Mesothelial cell of epicardium (in vitro differentiated cells): ENCODE measurements around the gene SLC16A6. TPM values are rescaled to one million over a fixed set of nuclear protein-coding genes. Genes with fewer than 3 reads are reported as not detected.
"Not testable (repeated sequence)": the region's sequence is repeated elsewhere in the genome, so short reads cannot be mapped to it uniquely, and the experiment has no call there.

Source experiments
- DNase-seq, 2 experiments: peaks; one replicate each; pipeline ENCODE4 v3.0.0; 2021; ENCODE audit warnings: low spot score in 2 of 2; ENCODE audit not compliant: unreplicated experiment in 2 of 2
- H3K27ac Mint-ChIP-seq: 2 replicates; pipeline ENCODE4 v1.8.0; 2021; ENCODE audit warnings: mixed read lengths
- H3K27me3 Mint-ChIP-seq: 2 replicates; pipeline ENCODE4 v1.8.0; 2021; ENCODE audit warnings: low read depth, mixed read lengths
- H3K36me3 Mint-ChIP-seq: 2 replicates; pipeline ENCODE4 v1.8.0; 2021; ENCODE audit warnings: mixed read lengths
- H3K4me1 Mint-ChIP-seq: 2 replicates; pipeline ENCODE4 v1.8.0; 2021; ENCODE audit warnings: mixed read lengths
- H3K4me3 Mint-ChIP-seq: 2 replicates; pipeline ENCODE4 v1.8.0; 2021; ENCODE audit warnings: mild to moderate bottlenecking, moderate library complexity, mixed read lengths
- H3K9me3 Mint-ChIP-seq: 2 replicates; pipeline ENCODE4 v1.8.0; 2021; ENCODE audit warnings: mixed read lengths
- total RNA-seq: library from RNA; stranded (reverse); gene quantifications from 3 replicates; pipeline ENCODE4 v1.2.1, GENCODE V29; 2021
- TF ChIP-seq, protein P1 (sequence below): fragments of 200-600 bp; sonication (generic); IDR thresholded peaks from one replicate; pipeline ENCODE4 v1.5.0; 2021; ENCODE audit warnings: antibody characterized with exemption; ENCODE audit not compliant: unreplicated experiment

Gene SLC16A6
- total RNA-seq, 1 donor from 2014 or later = 1.3 TPM

DNA sequence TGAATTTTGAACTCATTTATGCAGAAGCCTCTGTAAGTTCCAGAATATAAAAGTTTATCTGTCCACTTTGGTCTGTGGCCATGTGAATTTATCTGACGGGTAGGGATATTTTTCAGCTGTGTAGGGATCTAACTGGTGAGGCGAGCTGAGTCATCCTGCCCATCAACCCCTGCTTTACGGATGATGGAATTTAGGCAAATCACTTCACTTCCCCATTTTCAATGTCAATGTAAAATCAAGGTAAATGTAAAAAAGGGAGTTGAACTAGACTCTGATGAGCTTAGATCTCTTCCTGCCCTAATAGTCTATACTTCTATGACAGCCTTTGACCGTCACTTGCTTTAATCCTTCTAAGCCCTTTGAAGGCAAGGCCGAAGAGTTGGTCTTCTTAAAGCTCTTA is 2.6 kb downstream of the SLC16A6 start:
- no peak for DNase-seq
- Mint-ChIP-seq H3K36me3 (no peaks in the 10 kb centered on the region), H3K9me3 (no peaks in the 10 kb centered on the region), H3K4me1 (peaks cover 14% of the 10 kb centered on the region), H3K4me3 (no peak overlapping the region), H3K27ac (no peak overlapping the region), H3K27me3 (peaks cover 34% of the 10 kb centered on the region)
- TF ChIP-seq, protein P1, sequence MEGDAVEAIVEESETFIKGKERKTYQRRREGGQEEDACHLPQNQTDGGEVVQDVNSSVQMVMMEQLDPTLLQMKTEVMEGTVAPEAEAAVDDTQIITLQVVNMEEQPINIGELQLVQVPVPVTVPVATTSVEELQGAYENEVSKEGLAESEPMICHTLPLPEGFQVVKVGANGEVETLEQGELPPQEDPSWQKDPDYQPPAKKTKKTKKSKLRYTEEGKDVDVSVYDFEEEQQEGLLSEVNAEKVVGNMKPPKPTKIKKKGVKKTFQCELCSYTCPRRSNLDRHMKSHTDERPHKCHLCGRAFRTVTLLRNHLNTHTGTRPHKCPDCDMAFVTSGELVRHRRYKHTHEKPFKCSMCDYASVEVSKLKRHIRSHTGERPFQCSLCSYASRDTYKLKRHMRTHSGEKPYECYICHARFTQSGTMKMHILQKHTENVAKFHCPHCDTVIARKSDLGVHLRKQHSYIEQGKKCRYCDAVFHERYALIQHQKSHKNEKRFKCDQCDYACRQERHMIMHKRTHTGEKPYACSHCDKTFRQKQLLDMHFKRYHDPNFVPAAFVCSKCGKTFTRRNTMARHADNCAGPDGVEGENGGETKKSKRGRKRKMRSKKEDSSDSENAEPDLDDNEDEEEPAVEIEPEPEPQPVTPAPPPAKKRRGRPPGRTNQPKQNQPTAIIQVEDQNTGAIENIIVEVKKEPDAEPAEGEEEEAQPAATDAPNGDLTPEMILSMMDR = no peak

DNA sequence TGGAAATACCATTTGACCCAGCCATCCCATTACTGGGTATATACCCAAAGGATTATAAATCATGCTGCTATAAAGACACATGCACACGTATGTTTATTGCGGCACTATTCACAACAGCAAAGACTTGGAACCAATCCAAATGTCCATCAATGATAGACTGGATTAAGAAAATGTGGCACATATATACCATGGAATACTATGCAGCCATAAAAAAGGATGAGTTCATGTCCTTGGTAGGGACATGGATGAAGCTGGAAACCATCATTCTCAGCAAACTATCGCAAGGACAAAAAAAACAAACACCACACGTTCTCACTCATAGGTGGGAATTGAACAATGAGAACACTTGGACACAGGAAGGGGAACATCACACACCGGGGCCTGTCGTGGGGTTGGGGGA is 9.0 kb downstream of the SLC16A6 start:
- H3K36me3 Mint-ChIP-seq = peaks cover 15% of the 10 kb centered on the region
- not testable (repeated sequence) for H3K4me3 Mint-ChIP-seq, H3K4me1 Mint-ChIP-seq, H3K27me3 Mint-ChIP-seq, DNase-seq, H3K27ac Mint-ChIP-seq
- peaks cover 22% of the 10 kb centered on the region for H3K9me3 Mint-ChIP-seq

DNA sequence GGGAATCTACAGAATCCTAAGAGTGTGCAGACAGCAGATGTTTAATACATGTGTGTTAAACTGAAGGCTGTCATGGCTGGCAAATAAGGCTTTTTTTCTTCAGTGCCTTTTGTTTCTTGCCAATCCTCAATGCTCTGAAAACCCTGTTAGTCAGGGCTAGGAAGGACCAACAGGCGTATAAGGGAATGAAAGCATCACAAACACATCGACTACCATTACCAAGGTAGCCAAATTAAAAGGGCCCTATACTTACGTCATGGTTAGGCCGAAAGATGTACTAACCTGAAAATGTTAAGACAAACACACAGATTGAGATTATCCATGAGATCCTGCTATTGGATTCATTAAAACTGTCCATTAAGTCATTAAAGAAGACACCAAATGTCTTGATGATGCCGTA is 13.1 kb downstream of the SLC16A6 start:
- TF ChIP-seq, protein P1 = no peak
- H3K27ac Mint-ChIP-seq = no peak overlapping the region

DNA sequence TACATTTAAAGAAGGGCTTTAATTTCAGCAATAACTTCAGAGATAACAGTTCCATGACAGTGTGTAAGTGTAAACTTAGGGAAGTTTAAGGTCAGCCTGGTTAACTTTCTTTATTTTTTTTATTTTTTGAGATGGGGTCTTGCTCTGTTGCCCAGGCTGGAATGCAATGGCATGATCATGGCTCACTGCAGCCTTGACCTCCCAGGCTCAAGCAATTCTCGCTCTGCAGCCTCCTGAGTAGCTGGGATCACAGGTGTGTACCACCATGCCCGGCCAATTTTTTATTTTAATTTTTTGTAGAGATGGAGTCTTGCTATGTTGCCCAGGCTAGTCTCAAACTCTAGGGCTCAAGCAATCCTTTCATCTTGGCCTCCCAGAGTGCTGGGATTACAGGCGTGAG is 14.6 kb downstream of the SLC16A6 start:
- Mint-ChIP-seq H3K9me3 (peaks cover 18% of the 10 kb centered on the region), H3K36me3 (peaks cover 19% of the 10 kb centered on the region)
- not testable (repeated sequence) for H3K27ac Mint-ChIP-seq, H3K27me3 Mint-ChIP-seq, H3K4me1 Mint-ChIP-seq, DNase-seq, H3K4me3 Mint-ChIP-seq

More for the DNA sequence above, 13.1 kb downstream of the SLC16A6 start:
- Mint-ChIP-seq H3K27me3 (no peaks in the 10 kb centered on the region), H3K9me3 (peaks cover 22% of the 10 kb centered on the region), H3K36me3 (peaks cover 18% of the 10 kb centered on the region), H3K4me3 (no peak overlapping the region), H3K4me1 (no peaks in the 10 kb centered on the region)
- no peak for DNase-seq

DNA sequence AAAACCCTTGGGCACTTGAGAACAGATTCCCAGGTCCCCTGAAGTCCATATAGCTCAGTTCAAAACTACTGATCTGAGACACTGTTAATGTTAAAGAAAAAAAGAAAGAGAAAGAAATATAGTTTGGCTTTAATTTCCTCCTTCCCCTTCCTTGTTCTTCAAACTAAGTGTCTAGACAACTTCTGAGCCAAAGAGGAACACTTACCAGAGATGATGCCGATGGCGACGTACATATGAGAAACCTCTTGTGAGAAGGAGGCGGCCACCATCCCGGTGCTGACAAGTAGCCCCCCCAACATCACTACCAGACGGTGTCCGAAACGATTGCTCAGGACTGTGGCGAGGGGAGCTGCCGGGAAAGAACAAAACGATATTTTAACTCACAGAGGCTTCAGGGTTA is 17.2 kb downstream of the SLC16A6 start:
- DNase-seq = no peak
- H3K27ac Mint-ChIP-seq = no peak overlapping the region
- no peaks in the 10 kb centered on the region for H3K4me1 Mint-ChIP-seq
- TF ChIP-seq, protein P1 = no peak
- H3K9me3 Mint-ChIP-seq = peaks cover 5% of the 10 kb centered on the region
- H3K36me3 Mint-ChIP-seq = peaks cover 14% of the 10 kb centered on the region
- H3K27me3 Mint-ChIP-seq = no peaks in the 10 kb centered on the region
- H3K4me3 Mint-ChIP-seq = no peak overlapping the region

DNA sequence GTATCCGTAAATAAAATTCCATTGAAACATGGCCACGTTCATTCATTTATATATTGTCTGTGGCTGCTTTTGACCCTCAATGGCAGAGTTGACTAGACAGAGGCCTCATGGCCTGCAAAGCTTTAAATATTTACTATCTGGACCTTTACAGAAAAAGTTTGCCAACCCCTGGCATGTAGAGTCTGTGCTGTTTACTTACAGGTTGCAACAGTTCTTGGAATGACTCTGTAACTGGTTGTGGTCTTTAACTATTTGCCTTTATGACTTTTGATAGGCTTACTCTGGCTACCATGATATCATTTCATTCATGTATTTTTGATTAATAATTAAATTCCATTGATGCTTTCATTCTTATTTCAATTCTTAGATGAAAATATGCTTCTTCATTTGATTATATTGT is 25.1 kb downstream of the SLC16A6 start:
- H3K27me3 Mint-ChIP-seq, DNase-seq, H3K4me3 Mint-ChIP-seq, H3K36me3 Mint-ChIP-seq, H3K27ac Mint-ChIP-seq, H3K4me1 Mint-ChIP-seq, H3K9me3 Mint-ChIP-seq: not testable (repeated sequence)

DNA sequence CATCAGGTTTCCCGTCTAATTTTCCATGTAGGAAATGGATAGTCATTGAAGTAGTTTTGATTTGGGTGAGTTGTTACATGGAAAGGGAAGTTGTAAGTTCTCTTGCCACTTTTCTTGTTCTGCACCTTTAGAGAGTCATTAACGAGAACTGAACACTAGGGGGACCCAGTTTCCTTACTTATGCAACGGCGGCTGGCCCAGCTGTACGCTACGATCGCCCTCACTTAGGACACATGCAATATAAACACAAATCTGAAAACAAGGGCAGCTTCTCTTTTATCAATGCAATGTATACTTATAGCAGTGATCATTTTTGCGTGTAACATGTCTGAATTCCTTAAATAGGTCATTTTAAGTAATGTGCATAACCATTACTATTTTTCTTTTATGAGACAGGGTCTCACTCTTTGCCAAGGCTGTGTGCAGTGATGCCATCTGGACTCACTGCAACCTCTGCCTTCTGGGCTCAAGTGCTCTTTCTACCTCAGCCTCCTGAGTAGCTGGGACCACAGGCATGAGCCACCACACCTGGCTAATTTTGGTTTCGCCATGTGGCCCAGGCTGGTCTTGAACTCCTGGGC is 27.7 kb downstream of the SLC16A6 start:
- TF ChIP-seq, protein P1 = peak; percentile 75
- not testable (repeated sequence) for H3K27me3 Mint-ChIP-seq, H3K4me1 Mint-ChIP-seq, DNase-seq, H3K4me3 Mint-ChIP-seq, H3K27ac Mint-ChIP-seq, H3K9me3 Mint-ChIP-seq, H3K36me3 Mint-ChIP-seq

DNA sequence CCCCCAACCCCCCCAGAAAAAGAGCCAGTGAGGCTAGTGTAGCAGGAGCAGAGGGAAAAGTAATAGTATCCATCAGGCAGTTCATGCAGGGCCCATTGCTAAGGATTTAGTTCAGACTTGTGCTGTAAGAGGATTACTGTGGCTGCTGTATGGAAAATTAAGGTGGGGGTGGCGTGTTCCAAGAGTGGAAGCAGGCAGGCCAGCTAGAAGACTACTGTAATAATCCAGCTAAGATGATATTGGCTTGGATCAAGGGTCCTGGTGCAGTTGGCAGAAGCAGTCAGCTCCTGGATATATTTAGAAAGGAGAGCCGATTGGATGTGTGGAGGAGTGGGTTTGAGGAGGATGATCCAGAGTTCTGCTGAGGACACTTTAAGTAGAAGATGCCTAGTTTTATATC is 28.5 kb downstream of the SLC16A6 start:
- DNase-seq, H3K27me3 Mint-ChIP-seq, H3K9me3 Mint-ChIP-seq, H3K36me3 Mint-ChIP-seq, H3K27ac Mint-ChIP-seq, H3K4me3 Mint-ChIP-seq: not testable (repeated sequence)
- peaks cover 10% of the 10 kb centered on the region for H3K4me1 Mint-ChIP-seq
